Rectal smooth muscle tissue (tissue), 1 donor: Measurements from ENCODE around the gene HOATZ.

Experiments
- H3K27ac ChIP-seq: one replicate; pipeline ENCODE4 v1.7.0; 2013; ENCODE audit warnings: low read depth, low read length, inconsistent platforms
- H3K27me3 ChIP-seq: one replicate; pipeline ENCODE4 v1.7.0; 2013; ENCODE audit warnings: low read length; ENCODE audit not compliant: control insufficient read depth, insufficient read depth
- H3K36me3 ChIP-seq: one replicate; pipeline ENCODE4 v1.7.0; 2013; ENCODE audit warnings: low read length; ENCODE audit not compliant: control insufficient read depth, insufficient read depth
- H3K4me1 ChIP-seq: one replicate; pipeline ENCODE4 v1.7.0; 2013; ENCODE audit warnings: low read length; ENCODE audit not compliant: control insufficient read depth, insufficient read depth
- H3K4me3 ChIP-seq: one replicate; pipeline ENCODE4 v1.7.0; 2013; ENCODE audit warnings: low read length
- H3K9ac ChIP-seq: one replicate; pipeline ENCODE4 v1.7.0; 2013; ENCODE audit warnings: low read length

Gene HOATZ

GRCh38 chr11:111540114-111540936 lies 25.7 kb downstream of the HOATZ start, which contains the start of gene LAYN:
Gene LAYN, plus strand, starts transcription at chr11:111540720. Its CDS starts 124 bp downstream, at chr11:111540844.
- peak within 1 kb of the TSS; percentile 53 for H3K9ac ChIP-seq
- peak within 1 kb of the TSS; percentile 74 for H3K4me3 ChIP-seq
- no peaks in the 10 kb centered on the region for H3K27me3 ChIP-seq
- H3K4me1 ChIP-seq: peaks cover 9% of the 10 kb centered on the region
- H3K27ac ChIP-seq: peak within 1 kb of the TSS; percentile 83
- H3K36me3 ChIP-seq: no peaks in the 10 kb centered on the region

GRCh38 chr11:111540937-111541253 lies 26.3 kb downstream of the HOATZ start:
- Histone ChIP-seq H3K4me3 (peak overlapping the region; percentile 74), H3K27ac (peak overlapping the region; percentile 83), H3K4me1 (peaks cover 9% of the 10 kb centered on the region), H3K36me3 (no peaks in the 10 kb centered on the region), H3K9ac (peak overlapping the region; percentile 53), H3K27me3 (no peaks in the 10 kb centered on the region)

- Histone ChIP-seq H3K4me1 (peaks cover 9% of the 10 kb centered on the region), H3K4me3 (peak overlapping the region; percentile 74), H3K36me3 (no peaks in the 10 kb centered on the region), H3K27ac (peak overlapping the region; percentile 83), H3K9ac (peak overlapping the region; percentile 53), H3K27me3 (no peaks in the 10 kb centered on the region)
Measured at GRCh38 chr11:111541254-111542061, 26.9 kb downstream of the HOATZ start.

GRCh38 chr11:111542606-111543275 lies 28.2 kb downstream of the HOATZ start:
- H3K36me3 ChIP-seq: no peaks in the 10 kb centered on the region
- H3K4me1 ChIP-seq: peaks cover 9% of the 10 kb centered on the region
- no peak overlapping the region for H3K9ac ChIP-seq
- H3K4me3 ChIP-seq: no peak overlapping the region
- no peak overlapping the region for H3K27ac ChIP-seq
- H3K27me3 ChIP-seq: no peaks in the 10 kb centered on the region

- H3K27ac ChIP-seq: no peak overlapping the region
- no peaks in the 10 kb centered on the region for H3K4me1 ChIP-seq
- no peaks in the 10 kb centered on the region for H3K36me3 ChIP-seq
- H3K4me3 ChIP-seq: no peak overlapping the region
- no peak overlapping the region for H3K9ac ChIP-seq
- no peaks in the 10 kb centered on the region for H3K27me3 ChIP-seq
Measured at GRCh38 chr11:111548525-111548924, 33.9 kb downstream of the HOATZ start.

GRCh38 chr11:111549196-111549868 lies 34.8 kb downstream of the HOATZ start:
- H3K4me1 ChIP-seq: no peaks in the 10 kb centered on the region
- no peak overlapping the region for H3K27ac ChIP-seq
- H3K27me3 ChIP-seq: no peaks in the 10 kb centered on the region
- H3K4me3 ChIP-seq: no peak overlapping the region
- no peak overlapping the region for H3K9ac ChIP-seq
- H3K36me3 ChIP-seq: no peaks in the 10 kb centered on the region

- Histone ChIP-seq H3K4me1 (no peaks in the 10 kb centered on the region), H3K36me3 (no peaks in the 10 kb centered on the region), H3K4me3 (no peak overlapping the region), H3K9ac (no peak overlapping the region), H3K27me3 (no peaks in the 10 kb centered on the region), H3K27ac (no peak overlapping the region)
Measured at GRCh38 chr11:111549869-111550203, 35.3 kb downstream of the HOATZ start.

- no peak overlapping the region for H3K4me3 ChIP-seq
- H3K4me1 ChIP-seq: no peaks in the 10 kb centered on the region
- H3K9ac ChIP-seq: no peak overlapping the region
- H3K36me3 ChIP-seq: no peaks in the 10 kb centered on the region
- H3K27ac ChIP-seq: no peak overlapping the region
- no peaks in the 10 kb centered on the region for H3K27me3 ChIP-seq
Measured at GRCh38 chr11:111550258-111550657, 35.7 kb downstream of the HOATZ start.

- peaks cover 2% of the 10 kb centered on the region for H3K36me3 ChIP-seq
- H3K27me3 ChIP-seq: no peaks in the 10 kb centered on the region
- H3K27ac ChIP-seq: no peak overlapping the region
- H3K4me3 ChIP-seq: no peak overlapping the region
- no peak overlapping the region for H3K9ac ChIP-seq
- H3K4me1 ChIP-seq: peaks cover 12% of the 10 kb centered on the region
Measured at GRCh38 chr11:111554532-111554931, 40.0 kb downstream of the HOATZ start.

GRCh38 chr11:111555255-111555654 lies 40.7 kb downstream of the HOATZ start:
- no peak overlapping the region for H3K4me3 ChIP-seq
- H3K9ac ChIP-seq: no peak overlapping the region
- no peaks in the 10 kb centered on the region for H3K27me3 ChIP-seq
- H3K4me1 ChIP-seq: peaks cover 12% of the 10 kb centered on the region
- peaks cover 2% of the 10 kb centered on the region for H3K36me3 ChIP-seq
- H3K27ac ChIP-seq: no peak overlapping the region

- Histone ChIP-seq H3K36me3 (peaks cover 2% of the 10 kb centered on the region), H3K9ac (no peak overlapping the region), H3K4me3 (no peak overlapping the region), H3K27ac (peak overlapping the region; percentile 66), H3K27me3 (no peaks in the 10 kb centered on the region), H3K4me1 (peaks cover 12% of the 10 kb centered on the region)
Measured at GRCh38 chr11:111557425-111558111, 43.0 kb downstream of the HOATZ start.
